Dermis microvascular lymphatic vessel endothelial cell (primary cell): Measurements from ENCODE around the gene DEPDC1B. TPM values are rescaled to one million over a fixed set of nuclear protein-coding genes. Genes with fewer than 3 reads are reported as not detected.
"Not testable (repeated sequence)": the region's sequence is repeated elsewhere in the genome, so short reads cannot be mapped to it uniquely, and the experiment has no call there.

ENCODE experiments used
- DNase-seq, 2 donors: peaks; one replicate each; pipeline versions ENCODE4 v3.0.0 to v3.0.0-alpha.2; 2010; ENCODE audit warnings: low read depth in 2 of 2
- total RNA-seq: library from RNA; depleted of rRNA; stranded (reverse); fragments of >200 nt; gene quantifications from 2 replicates; pipeline ENCODE4 v1.2.1, GENCODE V29; 2014

The DEPDC1B gene
- total RNA-seq, 1 donor from 2014 or later = 9.9 TPM

DNA sequence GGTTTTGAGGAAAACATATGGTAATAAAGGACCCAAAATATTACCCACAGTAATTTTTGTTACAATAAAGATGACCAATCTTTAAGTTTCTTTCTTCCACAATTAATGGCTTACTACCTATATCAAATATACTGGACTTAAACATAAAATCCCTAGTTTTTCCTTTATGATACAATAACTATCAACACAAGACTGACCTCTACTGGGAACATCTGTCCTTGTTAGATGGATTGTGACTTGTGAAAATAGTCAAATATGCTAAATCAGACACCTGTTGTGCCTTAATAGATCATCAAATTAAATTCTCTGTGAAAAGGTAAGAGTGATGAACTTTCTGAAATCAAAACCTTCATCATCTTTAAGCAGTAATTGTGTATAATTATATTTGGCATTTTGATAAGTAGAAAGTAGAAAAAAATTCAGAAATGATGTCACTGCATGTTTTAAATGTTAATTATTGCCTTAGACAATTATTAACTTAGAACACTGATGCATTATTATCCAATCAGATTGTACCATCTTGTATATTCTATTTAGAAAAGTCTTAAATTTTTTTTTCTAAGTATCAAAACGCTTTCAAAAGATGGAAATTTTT lies 113.6 kb downstream of the DEPDC1B start:
- DNase-seq = peak; percentile 49 to 56

DNA sequence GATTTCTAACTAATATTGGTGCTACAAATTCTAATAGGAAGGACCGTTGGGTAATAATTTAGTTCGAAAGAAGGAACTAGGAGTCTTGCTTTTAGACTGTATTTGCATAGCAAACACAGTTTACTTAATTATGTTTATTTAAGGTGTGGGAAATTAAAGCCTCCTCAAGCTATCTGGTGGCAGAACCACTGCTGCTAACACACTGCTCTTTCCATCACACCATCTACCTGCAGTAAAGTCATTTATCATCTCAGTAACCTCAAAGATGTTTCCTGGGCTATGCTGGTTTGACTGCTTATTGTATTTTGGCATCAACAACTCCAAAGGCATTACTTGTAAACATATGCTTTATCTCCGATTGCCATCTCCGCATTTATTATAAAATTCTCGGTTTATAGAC lies 114.3 kb downstream of the DEPDC1B start:
- no peak for DNase-seq

DNA sequence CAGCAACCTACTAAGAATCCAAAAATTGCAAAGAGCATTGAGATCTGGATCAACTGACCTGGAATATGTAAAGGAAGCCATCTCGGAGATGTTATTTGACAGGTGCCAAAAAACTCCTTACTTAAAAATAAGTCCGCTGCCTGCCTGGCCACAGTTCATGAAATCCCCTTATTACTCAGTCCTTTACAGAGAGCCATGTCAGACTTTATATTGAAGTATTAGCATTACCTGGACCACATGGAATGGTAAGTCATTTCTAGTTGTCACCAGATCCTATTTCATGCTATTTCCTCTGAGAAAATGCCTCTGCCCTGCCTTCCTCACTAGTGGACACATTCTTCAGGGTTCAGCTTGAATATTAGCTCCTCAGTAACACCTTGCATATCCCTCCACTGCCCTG lies 115.7 kb downstream of the DEPDC1B start:
- DNase-seq = no peak

DNA sequence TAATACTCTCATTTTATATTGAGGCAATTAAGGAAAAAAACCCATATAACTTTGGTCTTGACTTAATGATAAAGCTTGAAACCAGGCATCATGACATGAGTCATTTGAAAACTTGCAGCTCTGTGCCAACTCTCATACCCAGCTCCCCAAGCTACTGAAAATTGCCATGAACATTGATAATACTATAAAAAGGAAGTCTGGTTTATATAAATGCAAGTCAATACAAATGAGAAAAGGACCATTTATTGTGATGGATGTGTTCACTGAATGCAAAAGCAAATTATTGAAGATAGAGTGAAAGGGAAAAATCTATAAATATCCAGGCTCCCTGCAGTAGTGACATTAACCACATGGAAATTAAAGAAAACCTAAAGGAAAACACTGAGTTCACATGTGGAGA lies 116.3 kb downstream of the DEPDC1B start:
- no peak for DNase-seq

DNA sequence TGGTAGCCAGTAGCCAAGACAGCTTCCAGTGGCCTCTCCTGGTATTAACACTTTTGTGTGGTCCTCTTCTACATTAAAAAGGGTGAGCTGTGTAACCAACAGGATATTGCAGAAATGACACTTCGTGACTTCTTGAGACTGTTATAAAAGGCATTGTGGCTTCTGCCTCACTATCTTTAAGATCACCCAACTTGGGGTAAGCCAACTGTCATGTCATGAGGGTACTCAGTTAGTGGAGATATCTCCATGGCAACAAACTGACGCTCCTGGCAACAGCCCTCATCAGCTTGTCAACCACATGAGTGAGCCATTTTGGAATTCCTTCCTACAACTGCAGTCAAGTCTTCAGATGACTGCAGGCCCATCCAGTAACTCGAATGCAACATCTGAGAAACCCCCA lies 121.7 kb downstream of the DEPDC1B start:
- no peak for DNase-seq

DNA sequence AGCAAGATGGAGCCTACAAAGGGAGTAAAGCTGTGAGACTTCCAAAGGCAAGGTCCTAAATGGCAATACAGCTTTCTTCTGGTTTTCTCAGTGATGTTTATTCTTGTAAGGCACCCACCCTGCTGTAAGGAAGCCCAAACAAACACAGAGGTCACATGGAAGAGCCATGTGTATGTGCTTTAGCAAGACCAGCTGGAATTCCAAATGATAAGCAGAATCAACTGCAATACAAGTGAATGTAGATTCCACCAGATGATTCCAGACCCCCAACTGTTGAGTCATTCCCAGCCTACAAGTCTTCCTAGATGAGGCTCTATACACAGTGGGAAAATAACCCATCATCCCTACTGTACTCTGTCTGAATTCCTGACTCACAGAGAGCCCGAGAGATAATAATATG lies 122.8 kb downstream of the DEPDC1B start:
- no peak for DNase-seq

DNA sequence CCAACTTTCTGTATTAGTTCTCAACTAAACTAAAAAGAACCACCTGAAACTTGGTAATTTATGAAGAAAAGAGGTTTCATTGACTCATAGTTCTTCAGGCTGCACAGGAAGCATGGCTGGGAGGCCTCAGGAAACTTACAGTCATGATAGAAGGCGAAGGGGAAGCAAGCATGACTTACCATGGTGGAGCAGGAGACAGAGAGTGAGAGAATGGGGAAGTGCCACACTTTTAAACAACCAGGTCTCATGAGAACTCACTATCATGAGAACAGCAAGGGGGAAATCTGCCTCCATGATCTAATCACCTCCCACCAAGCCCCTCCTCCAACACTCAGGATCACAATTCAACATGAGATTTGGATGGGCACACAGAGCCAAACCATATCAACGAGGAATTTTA lies 123.5 kb downstream of the DEPDC1B start:
- DNase-seq = no peak

DNA sequence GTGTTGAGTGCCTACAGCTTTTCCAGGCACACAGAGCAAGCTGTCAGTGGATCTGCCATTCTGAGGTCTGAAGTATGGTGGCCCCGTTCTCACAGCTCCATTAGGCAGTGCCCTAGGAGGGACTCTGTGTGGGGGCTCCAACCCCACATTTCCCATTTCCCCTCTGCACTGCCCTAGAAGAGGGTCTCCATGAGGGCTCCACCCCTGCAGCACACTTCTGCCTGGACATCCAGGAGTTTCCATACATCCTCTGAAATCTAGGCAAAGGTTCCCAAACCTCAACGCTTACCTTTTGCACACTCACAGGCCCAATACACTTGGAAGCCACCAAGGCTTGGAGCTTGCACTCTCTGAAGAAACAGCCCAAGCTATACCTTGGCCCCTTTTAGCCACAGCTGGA lies 131.3 kb downstream of the DEPDC1B start:
- DNase-seq = no peak

DNA sequence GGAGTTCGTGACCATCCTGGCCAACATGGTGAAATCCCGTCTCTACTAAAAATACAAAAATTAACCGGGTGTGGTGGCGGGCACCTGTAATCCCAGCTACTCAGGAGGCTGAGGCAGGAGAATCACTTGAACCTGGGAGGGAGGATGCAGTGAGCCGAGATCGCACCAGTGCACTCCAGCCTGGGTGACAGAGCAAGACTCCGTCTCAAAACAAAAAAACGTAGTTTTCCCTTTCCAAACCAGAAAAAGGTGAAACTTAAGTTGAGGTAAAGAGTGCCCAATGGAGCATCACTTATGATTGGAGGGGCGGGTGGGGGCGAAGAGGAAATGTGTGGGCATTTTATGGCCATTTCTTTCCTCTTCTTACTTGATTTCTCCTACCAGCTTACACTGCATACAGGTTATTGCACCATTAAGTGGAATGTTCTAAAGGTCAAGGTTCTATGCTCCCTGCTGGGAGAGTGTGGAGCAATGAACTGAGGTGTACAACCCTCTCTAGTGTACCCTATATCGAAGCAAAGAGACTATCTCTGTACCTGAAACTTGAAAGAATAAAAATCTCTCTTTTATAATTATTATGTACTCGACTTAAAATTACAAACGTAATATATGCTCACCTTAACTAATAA lies 136.2 kb downstream of the DEPDC1B start:
- DNase-seq = no peak

DNA sequence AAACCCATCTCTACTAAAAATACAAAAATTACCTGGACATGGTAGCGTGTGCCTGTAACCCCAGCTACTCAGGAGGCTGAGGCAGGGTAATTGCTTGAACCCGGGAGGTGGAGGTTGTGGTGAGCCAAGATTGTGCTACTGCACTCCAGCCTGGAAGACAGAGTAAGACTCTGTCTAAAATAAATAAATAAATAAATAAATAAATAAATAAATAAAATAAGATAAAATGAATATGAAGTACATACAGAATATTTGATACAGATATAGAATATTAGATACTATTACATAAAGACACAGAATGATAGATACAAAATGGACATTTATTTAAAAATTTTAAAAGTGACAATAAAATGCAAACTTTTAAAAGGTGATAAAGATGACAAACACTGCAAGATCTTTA lies 146.7 kb downstream of the DEPDC1B start:
- DNase-seq = not testable (repeated sequence)

DNA sequence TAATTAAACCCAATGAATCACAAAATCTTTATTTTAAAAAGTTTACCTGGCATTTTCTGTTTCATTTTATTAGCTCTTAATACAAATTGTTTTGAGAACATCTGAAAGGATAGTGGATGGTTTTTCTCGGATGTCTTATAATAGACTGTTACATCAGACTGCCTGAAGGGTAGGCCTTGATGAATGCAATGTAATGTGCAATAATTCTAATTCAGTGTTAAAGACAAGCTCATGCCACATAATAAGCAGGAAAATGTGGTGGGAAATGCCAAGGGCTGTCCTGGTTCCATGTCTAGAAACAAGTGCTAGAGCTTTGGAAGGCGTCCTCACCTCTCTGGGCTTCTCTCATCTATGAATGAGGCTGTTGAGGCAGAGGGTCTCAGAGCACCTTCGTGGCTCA lies 148.1 kb downstream of the DEPDC1B start:
- DNase-seq = no peak

DNA sequence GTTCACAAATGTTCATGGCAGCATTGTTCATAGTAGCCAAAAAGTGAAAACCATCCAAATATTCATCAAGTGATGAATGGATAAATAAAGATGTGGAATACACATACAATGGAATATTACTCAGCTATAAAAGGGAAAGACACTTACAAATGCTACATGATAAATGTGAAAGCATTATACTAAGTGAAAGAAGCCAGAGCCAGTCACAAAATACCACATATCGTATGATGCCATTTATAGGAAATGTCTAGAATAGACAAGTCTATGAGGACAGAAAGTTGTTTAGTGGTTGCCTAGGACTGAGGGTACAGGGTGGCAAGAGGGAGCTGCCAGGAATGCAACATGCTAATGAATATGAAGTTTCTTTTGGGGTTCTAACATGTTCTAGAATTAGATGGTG lies 148.7 kb downstream of the DEPDC1B start:
- DNase-seq = no peak

DNA sequence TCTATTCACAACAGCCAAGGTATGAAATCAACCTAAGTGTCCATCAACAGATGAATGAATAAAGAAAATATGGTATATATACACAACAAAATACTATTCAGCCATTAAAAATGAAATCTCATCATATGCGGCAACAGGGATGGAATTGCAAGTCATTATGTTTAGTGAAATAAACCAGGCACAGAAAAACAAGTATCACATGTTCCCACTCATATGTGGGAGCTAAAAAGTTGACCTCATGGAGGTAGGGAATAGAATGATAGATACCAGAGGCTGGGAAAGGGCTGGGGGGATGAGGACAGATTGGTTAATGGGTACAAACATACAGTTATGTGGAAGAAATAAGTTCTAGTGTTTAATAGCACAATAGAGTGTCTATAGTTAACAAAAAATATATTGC lies 149.7 kb downstream of the DEPDC1B start:
- no peak for DNase-seq

DNA sequence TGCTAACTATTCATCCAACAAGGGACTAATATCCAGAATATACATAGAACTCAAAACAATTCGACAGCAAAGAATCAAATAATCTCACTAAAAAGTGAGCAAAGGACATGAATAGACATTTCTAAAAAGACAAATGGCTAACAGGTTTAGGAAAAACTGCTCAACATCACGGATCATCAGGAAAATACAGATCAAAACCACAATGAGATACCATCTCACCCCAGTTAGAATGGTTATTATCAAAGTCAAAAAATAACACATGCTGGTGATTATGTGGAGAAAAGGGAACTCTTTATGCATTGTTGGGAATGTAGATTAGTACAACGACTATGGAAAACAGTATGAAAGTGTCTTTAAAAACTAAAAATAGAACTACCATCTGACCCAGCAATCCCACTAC lies 150.1 kb downstream of the DEPDC1B start:
- no peak for DNase-seq

Other genes with a start within 250 kb of the DEPDC1B start
- gene ELOVL7, start 144.1 kb upstream of the DEPDC1B start, total RNA-seq = 0.13 and 0.51 TPM in 2 replicates
- gene ERCC8, start 244.9 kb upstream of the DEPDC1B start, total RNA-seq = 12.7 and 16.8 TPM in 2 replicates
- gene NDUFAF2, start 245.0 kb upstream of the DEPDC1B start, total RNA-seq = 11.1 and 16.6 TPM in 2 replicates